ENCODE data around the gene MOCS1. TPM values are rescaled to one million over a fixed set of nuclear protein-coding genes. Genes with fewer than 3 reads are reported as not detected.

MOCS1 gene
- total and polyA plus RNA-seq, 2 experiments from 2014 or later, result 17.2 to 28.1 TPM

GRCh38 chr6:39962831-39963230 lies 28.6 kb upstream of the MOCS1 start:
- no peak overlapping the region for H3K4me3 ChIP-seq
- no peaks in the 10 kb centered on the region for H3K4me1 Mint-ChIP-seq
- no peak overlapping the region for H3K4me3 Mint-ChIP-seq
- H3K4me2 ChIP-seq, result no peak overlapping the region
- DNase-seq (ENCODE audit: low spot score) (no peak), ATAC-seq (no peak)
- H2AFZ ChIP-seq, result no peak overlapping the region
- no peak overlapping the region for H3K27ac ChIP-seq (ENCODE audit: low read depth)
- TF ChIP-seq ETS1 (IDR thresholded peaks at IDR 0.05), result no peak
- TF ChIP-seq EZH2phosphoT487 (IDR thresholded peaks at IDR 0.05; ENCODE audit: unreplicated experiment), result no peak
- no peak for TF ChIP-seq REST (IDR thresholded peaks at IDR 0.05; ENCODE audit: unreplicated experiment)
- no peak for TF ChIP-seq ZNF331 (CRISPR knock-in tag; IDR thresholded peaks at IDR 0.05; ENCODE audit: low read depth)
- TF ChIP-seq EZH2 (IDR thresholded peaks at IDR 0.05; ENCODE audit: low read depth, unreplicated experiment), result no peak
- TF ChIP-seq ZNF114 (CRISPR knock-in tag; IDR thresholded peaks at IDR 0.05), result no peak
- TF ChIP-seq CTCF (conservative IDR thresholded peaks at IDR 0.05; ENCODE audit: low read depth in 2 of 2), result no peak
- TF ChIP-seq STAT1 (IDR thresholded peaks at IDR 0.05; ENCODE audit: unreplicated experiment), result no peak
- no peak for TF ChIP-seq NANOG (IDR thresholded peaks at IDR 0.05; ENCODE audit: borderline replicate concordance)
- no peaks in the 10 kb centered on the region for H4K20me1 ChIP-seq (replicated peaks; ENCODE audit: insufficient read depth)
- no peaks in the 10 kb centered on the region for H3K4me1 ChIP-seq (ENCODE audit: insufficient read depth)
- no peaks in the 10 kb centered on the region for H3K36me3 Mint-ChIP-seq (ENCODE audit: low read depth)
- no peaks in the 10 kb centered on the region for H3K9me2 ChIP-seq (ENCODE audit: insufficient read depth)
- H3K27me3 ChIP-seq (ENCODE audit: insufficient read depth), result no peaks in the 10 kb centered on the region
- H3K36me3 ChIP-seq (ENCODE audit: insufficient read depth), result no peaks in the 10 kb centered on the region
- H3F3A ChIP-seq (replicated peaks; ENCODE audit: low read depth), result no peaks in the 10 kb centered on the region
- no peaks in the 10 kb centered on the region; the same call in 2 of the 3 replicates for H3K9me3 Mint-ChIP-seq
- no peaks in the 10 kb centered on the region for H3K27me3 Mint-ChIP-seq (ENCODE audit: insufficient read depth, low read depth, poor library complexity)
- H3K27ac Mint-ChIP-seq, result no peak overlapping the region
- no peaks in the 10 kb centered on the region for H3K79me2 ChIP-seq (replicated peaks; ENCODE audit: insufficient read depth)

- no peaks in the 10 kb centered on the region for H3K36me3 Mint-ChIP-seq (ENCODE audit: low read depth)
- no peak for ATAC-seq
- TF ChIP-seq ETS1 (IDR thresholded peaks at IDR 0.05) (no peak), ZNF114 (CRISPR knock-in tag; IDR thresholded peaks at IDR 0.05) (no peak)
Measured at GRCh38 chr6:39961178-39961577, 26.9 kb upstream of the MOCS1 start.

More at GRCh38 chr6:39961178-39961577, 26.9 kb upstream of the MOCS1 start:
- Histone ChIP-seq H3K4me3 (no peak overlapping the region), H3K79me2 (replicated peaks; ENCODE audit: insufficient read depth) (no peaks in the 10 kb centered on the region), H4K20me1 (replicated peaks; ENCODE audit: insufficient read depth) (no peaks in the 10 kb centered on the region), H3K4me2 (no peak overlapping the region), H3K27ac (ENCODE audit: low read depth) (no peak overlapping the region), H3K27me3 (ENCODE audit: insufficient read depth) (no peaks in the 10 kb centered on the region), H3K4me1 (ENCODE audit: insufficient read depth) (no peaks in the 10 kb centered on the region), H2AFZ (0 out of 2 replicates have a peak overlapping the region, but pooled peaks have one; percentile 57), H3F3A (replicated peaks; ENCODE audit: low read depth) (no peaks in the 10 kb centered on the region), H3K36me3 (ENCODE audit: insufficient read depth) (no peaks in the 10 kb centered on the region), H3K9me2 (ENCODE audit: insufficient read depth) (no peaks in the 10 kb centered on the region)
- Mint-ChIP-seq H3K4me1 (no peaks in the 10 kb centered on the region), H3K27ac (no peak overlapping the region), H3K9me3 (no peaks in the 10 kb centered on the region; the same call in 2 of the 3 replicates), H3K4me3 (no peak overlapping the region), H3K27me3 (ENCODE audit: insufficient read depth, low read depth, poor library complexity) (no peaks in the 10 kb centered on the region)
- DNase-seq (ENCODE audit: low spot score), result no peak
